Astrocyte (in vitro differentiated cells and primary cell): ENCODE results near the gene PLD6. TPM values are rescaled to one million over a fixed set of nuclear protein-coding genes. Genes with fewer than 3 reads are reported as not detected.

Experiments
- DNase-seq: peaks from one replicate; pipeline ENCODE4 v3.0.0-alpha.2; 2010; ENCODE audit warnings: low read depth
- FAIRE-seq: peaks from 2 replicates; lab custom pipeline; 2011; peaks lifted over from hg19 to GRCh38; lab: Jason Lieb, UNC
- H2AFZ ChIP-seq: 2 replicates; pipeline ENCODE4 v1.6.0; 2012; ENCODE audit warnings: low read depth, low read length, inconsistent platforms
- H3K27ac ChIP-seq: 2 replicates; pipeline ENCODE4 v1.5.1; 2011; ENCODE audit warnings: low read depth, low read length, inconsistent platforms
- H3K27me3 ChIP-seq: 2 replicates; pipeline ENCODE4 v1.6.0; 2011; ENCODE audit warnings: low read length, inconsistent platforms; ENCODE audit not compliant: insufficient read depth
- H3K36me3 ChIP-seq: 2 replicates; pipeline ENCODE4 v1.5.1; 2011; ENCODE audit warnings: low read length, inconsistent platforms; ENCODE audit not compliant: insufficient read depth
- H3K4me1 ChIP-seq: 2 replicates; pipeline ENCODE4 v1.5.1; 2011; ENCODE audit warnings: low read length, inconsistent platforms; ENCODE audit not compliant: insufficient read depth
- H3K4me2 ChIP-seq: 2 replicates; pipeline ENCODE4 v1.6.0; 2012; ENCODE audit warnings: low read length, inconsistent platforms
- H3K4me3 ChIP-seq: 2 replicates; pipeline ENCODE4 v1.5.1; 2011; ENCODE audit warnings: low read depth, mild to moderate bottlenecking, low read length, inconsistent platforms; ENCODE audit not compliant: insufficient read depth
- H3K79me2 ChIP-seq: 2 replicates; pipeline ENCODE4 v1.6.0; 2012; ENCODE audit warnings: mild to moderate bottlenecking, low read length, inconsistent platforms; ENCODE audit not compliant: insufficient read depth
- H3K9ac ChIP-seq: 2 replicates; pipeline ENCODE4 v1.6.0; 2012; ENCODE audit warnings: mild to moderate bottlenecking, low read length, inconsistent platforms
- H3K9me3 ChIP-seq: 2 replicates; pipeline ENCODE4 v1.5.1; 2012; ENCODE audit warnings: low read depth, mild to moderate bottlenecking, low read length, inconsistent platforms; ENCODE audit not compliant: insufficient read depth
- H4K20me1 ChIP-seq: 2 replicates; pipeline ENCODE4 v1.6.0; 2012; ENCODE audit warnings: low read length, inconsistent platforms; ENCODE audit not compliant: insufficient read depth
- H3K27ac Mint-ChIP-seq: one replicate; pipeline ENCODE4 v1.8.0; 2021; ENCODE audit warnings: mild to moderate bottlenecking, mixed read lengths; ENCODE audit not compliant: unreplicated experiment
- H3K27me3 Mint-ChIP-seq: one replicate; pipeline ENCODE4 v1.8.0; 2021; ENCODE audit warnings: low read depth, mixed read lengths; ENCODE audit not compliant: unreplicated experiment
- H3K36me3 Mint-ChIP-seq: one replicate; pipeline ENCODE4 v1.8.0; 2021; ENCODE audit warnings: low read depth, mixed read lengths; ENCODE audit not compliant: unreplicated experiment
- H3K4me1 Mint-ChIP-seq: one replicate; pipeline ENCODE4 v1.8.0; 2021; ENCODE audit warnings: low read depth, mixed read lengths; ENCODE audit not compliant: unreplicated experiment
- H3K4me3 Mint-ChIP-seq: one replicate; pipeline ENCODE4 v1.8.0; 2021; ENCODE audit warnings: mild to moderate bottlenecking, moderate library complexity, mixed read lengths; ENCODE audit not compliant: unreplicated experiment
- H3K9me3 Mint-ChIP-seq: one replicate; pipeline ENCODE4 v1.8.0; 2021; ENCODE audit warnings: mild to moderate bottlenecking, mixed read lengths; ENCODE audit not compliant: unreplicated experiment
- EZH2 ChIP-seq: IDR thresholded peaks from 2 replicates; pipeline ENCODE4 v1.6.1; 2012; ENCODE audit warnings: mild to moderate bottlenecking, low read length, inconsistent platforms; ENCODE audit not compliant: insufficient read depth
- total RNA-seq: library from RNA; stranded (reverse); gene quantifications from 2 replicates; pipeline ENCODE4 v1.2.1, GENCODE V29; 2021
- TF ChIP-seq, protein P1 (sequence below): IDR thresholded peaks from 2 replicates; pipeline ENCODE4 v1.5.1; 2011; ENCODE audit warnings: low read depth, mild to moderate bottlenecking, inconsistent platforms, low read length, moderate library complexity; ENCODE audit not compliant: insufficient read depth

The PLD6 gene
- total RNA-seq, 1 donor from 2014 or later = 0.64 TPM

DNA sequence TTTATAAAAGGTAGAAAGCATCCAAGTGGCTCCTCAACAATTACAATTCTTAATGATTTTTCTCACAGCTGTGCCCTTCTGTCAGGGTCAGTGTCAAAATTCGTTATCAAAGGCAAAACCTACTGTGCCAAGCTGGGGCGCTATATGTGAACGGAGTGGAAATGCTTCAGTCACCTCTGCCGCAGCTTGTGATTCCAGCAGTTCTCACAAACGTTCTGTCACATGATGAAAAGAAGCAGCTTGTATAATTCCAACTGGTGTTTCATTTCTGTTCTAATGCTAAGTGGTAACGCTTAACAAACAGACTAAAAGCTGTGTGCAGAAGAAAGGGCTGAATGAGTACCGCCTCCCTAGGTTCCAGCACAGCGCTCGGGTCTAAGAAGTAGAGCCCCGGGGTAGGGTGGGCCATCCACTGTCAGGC is 14.2 kb downstream of the PLD6 start:
- H3K4me2 ChIP-seq = peak overlapping the region; percentile 69

DNA sequence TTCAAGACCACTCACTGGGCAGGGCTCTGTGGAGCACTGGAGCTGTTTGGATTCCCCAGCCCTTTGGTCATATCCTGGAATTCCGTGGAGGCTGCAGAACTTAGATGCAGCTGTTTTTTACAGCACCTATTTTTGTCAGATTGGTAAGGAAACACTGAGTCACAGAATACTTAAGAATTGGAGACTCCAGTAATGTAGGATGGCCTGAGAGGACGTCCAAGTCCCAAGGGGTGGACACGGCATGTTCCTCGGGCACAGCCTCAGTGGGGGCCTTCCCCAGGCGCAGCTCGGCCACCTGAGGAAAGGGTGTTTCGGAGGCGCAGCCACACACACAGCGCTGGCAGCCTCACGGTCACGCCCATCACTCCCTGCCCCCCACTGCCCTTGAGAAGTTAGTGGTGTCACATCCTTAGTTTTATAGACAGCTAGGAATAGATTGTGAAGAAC is 14.8 kb downstream of the PLD6 start:
- Histone ChIP-seq H3K4me3 (no peak overlapping the region), H2AFZ (no peak overlapping the region), H4K20me1 (peaks cover 9% of the 10 kb centered on the region), H3K4me2 (peak overlapping the region; percentile 69), H3K36me3 (peaks cover 5% of the 10 kb centered on the region), H3K9ac (peak overlapping the region; percentile 31), H3K79me2 (no peaks in the 10 kb centered on the region), H3K27ac (peak overlapping the region; percentile 75), H3K27me3 (no peaks in the 10 kb centered on the region), H3K9me3 (no peaks in the 10 kb centered on the region), H3K4me1 (peaks cover 31% of the 10 kb centered on the region)
- no peaks in the 10 kb centered on the region for H3K9me3 Mint-ChIP-seq
- peaks cover 3% of the 10 kb centered on the region for H3K36me3 Mint-ChIP-seq
- peaks cover 38% of the 10 kb centered on the region for H3K4me1 Mint-ChIP-seq
- DNase-seq = peak; percentile 93
- H3K27ac Mint-ChIP-seq = peak overlapping the region; percentile 97
- no peaks in the 10 kb centered on the region for H3K27me3 Mint-ChIP-seq
- peak overlapping the region; percentile 68 for H3K4me3 Mint-ChIP-seq
- no peak for TF ChIP-seq EZH2
- TF ChIP-seq, protein P1, sequence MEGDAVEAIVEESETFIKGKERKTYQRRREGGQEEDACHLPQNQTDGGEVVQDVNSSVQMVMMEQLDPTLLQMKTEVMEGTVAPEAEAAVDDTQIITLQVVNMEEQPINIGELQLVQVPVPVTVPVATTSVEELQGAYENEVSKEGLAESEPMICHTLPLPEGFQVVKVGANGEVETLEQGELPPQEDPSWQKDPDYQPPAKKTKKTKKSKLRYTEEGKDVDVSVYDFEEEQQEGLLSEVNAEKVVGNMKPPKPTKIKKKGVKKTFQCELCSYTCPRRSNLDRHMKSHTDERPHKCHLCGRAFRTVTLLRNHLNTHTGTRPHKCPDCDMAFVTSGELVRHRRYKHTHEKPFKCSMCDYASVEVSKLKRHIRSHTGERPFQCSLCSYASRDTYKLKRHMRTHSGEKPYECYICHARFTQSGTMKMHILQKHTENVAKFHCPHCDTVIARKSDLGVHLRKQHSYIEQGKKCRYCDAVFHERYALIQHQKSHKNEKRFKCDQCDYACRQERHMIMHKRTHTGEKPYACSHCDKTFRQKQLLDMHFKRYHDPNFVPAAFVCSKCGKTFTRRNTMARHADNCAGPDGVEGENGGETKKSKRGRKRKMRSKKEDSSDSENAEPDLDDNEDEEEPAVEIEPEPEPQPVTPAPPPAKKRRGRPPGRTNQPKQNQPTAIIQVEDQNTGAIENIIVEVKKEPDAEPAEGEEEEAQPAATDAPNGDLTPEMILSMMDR = no peak
- peak; percentile 34 for FAIRE-seq

More for the DNA sequence above, 14.2 kb downstream of the PLD6 start:
- TF ChIP-seq, protein P1 = no peak
- no peak for TF ChIP-seq EZH2
- H2AFZ ChIP-seq = no peak overlapping the region
- peaks cover 35% of the 10 kb centered on the region for H3K4me1 Mint-ChIP-seq
- no peak for FAIRE-seq
- DNase-seq = no peak
- peaks cover 27% of the 10 kb centered on the region for H3K4me1 ChIP-seq
- no peaks in the 10 kb centered on the region for H3K79me2 ChIP-seq
- peaks cover 2% of the 10 kb centered on the region for H3K36me3 Mint-ChIP-seq
- peak overlapping the region; percentile 31 for H3K9ac ChIP-seq
- no peaks in the 10 kb centered on the region for H3K9me3 ChIP-seq
- H3K36me3 ChIP-seq = peaks cover 5% of the 10 kb centered on the region
- H3K4me3 ChIP-seq = no peak overlapping the region
- H3K9me3 Mint-ChIP-seq = no peaks in the 10 kb centered on the region
- H4K20me1 ChIP-seq = peaks cover 3% of the 10 kb centered on the region
- no peaks in the 10 kb centered on the region for H3K27me3 Mint-ChIP-seq
- H3K27me3 ChIP-seq = no peaks in the 10 kb centered on the region
- peak overlapping the region; percentile 75 for H3K27ac ChIP-seq
- H3K27ac Mint-ChIP-seq = peak overlapping the region; percentile 69
- H3K4me3 Mint-ChIP-seq = no peak overlapping the region

DNA sequence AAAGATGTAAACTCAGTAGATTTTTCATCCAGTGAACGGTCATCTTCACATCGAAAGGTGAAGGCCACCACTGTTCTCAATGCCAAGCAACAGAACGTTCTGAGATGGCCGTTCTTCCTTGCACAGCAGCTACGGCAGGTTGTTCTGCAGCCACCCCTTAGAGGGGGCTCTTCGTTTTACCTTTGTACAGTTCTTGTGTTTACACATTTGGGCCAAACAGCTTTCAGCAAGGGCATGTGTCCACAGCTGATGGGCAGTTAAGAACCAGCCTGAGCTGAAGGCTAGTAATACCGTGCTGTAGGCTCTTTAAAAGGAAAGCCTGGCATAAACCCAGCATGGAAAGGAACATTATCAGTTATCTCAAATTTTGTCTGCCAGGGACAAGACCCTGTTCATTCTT is 15.9 kb downstream of the PLD6 start:
- TF ChIP-seq, protein P1 = no peak
- no peak for TF ChIP-seq EZH2
- Histone ChIP-seq H3K4me3 (no peak overlapping the region), H3K4me2 (peak overlapping the region; percentile 69), H3K36me3 (peaks cover 9% of the 10 kb centered on the region), H4K20me1 (peaks cover 9% of the 10 kb centered on the region), H3K79me2 (no peaks in the 10 kb centered on the region), H3K9me3 (no peaks in the 10 kb centered on the region), H2AFZ (no peak overlapping the region), H3K27me3 (no peaks in the 10 kb centered on the region), H3K4me1 (peaks cover 31% of the 10 kb centered on the region), H3K9ac (no peak overlapping the region), H3K27ac (peak overlapping the region; percentile 21)
- FAIRE-seq (no peak), DNase-seq (no peak)
- Mint-ChIP-seq H3K4me3 (no peak overlapping the region), H3K36me3 (peaks cover 7% of the 10 kb centered on the region), H3K27me3 (no peaks in the 10 kb centered on the region), H3K27ac (no peak overlapping the region), H3K9me3 (no peaks in the 10 kb centered on the region), H3K4me1 (peaks cover 48% of the 10 kb centered on the region)
